ENCODE results near the gene EXOC6.

Gene EXOC6

GRCh38 chr10:92848441-92849233 is at the start of gene EXOC6 (continued):
- TF ChIP-seq ZNF660 (tag by site-specific recombination; IDR thresholded peaks at IDR 0.05): peak; percentile 20; the same call in 1 of the 2 replicates
- no peak for TF ChIP-seq ZNF621 (tag by site-specific recombination; IDR thresholded peaks at IDR 0.05)
- TF ChIP-seq ZNF518A (tag by site-specific recombination; conservative IDR thresholded peaks at IDR 0.05; ENCODE audit: low read depth): no peak
- no peak for TF ChIP-seq ZNF16 (tag by site-specific recombination; IDR thresholded peaks at IDR 0.05; ENCODE audit: low read depth)
- no peak for TF ChIP-seq ZNF239 (tag by site-specific recombination; IDR thresholded peaks at IDR 0.05)
- no peak for TF ChIP-seq ZXDB (tag by site-specific recombination; IDR thresholded peaks at IDR 0.05)
- TF ChIP-seq HOXA7 (CRISPR knock-in tag; IDR thresholded peaks at IDR 0.05; ENCODE audit: borderline replicate concordance): no peak
- TF ChIP-seq SP2 (tag by site-specific recombination; IDR thresholded peaks at IDR 0.05): peak; percentile 20; the same call in 1 of the 2 replicates
- no peak for TF ChIP-seq ZNF610 (tag by site-specific recombination; IDR thresholded peaks at IDR 0.05; ENCODE audit: borderline replicate concordance)
- no peak for TF ChIP-seq SETDB1 (IDR thresholded peaks at IDR 0.05; ENCODE audit: insufficient read length, low read length)
- TF ChIP-seq ZBTB48 (tag by site-specific recombination; IDR thresholded peaks at IDR 0.05): no peak
- TF ChIP-seq KLF10 (tag by site-specific recombination; IDR thresholded peaks at IDR 0.05): peak; percentile 60; the same call in 1 of the 2 replicates
- TF ChIP-seq ZBTB11 (tag by site-specific recombination; conservative IDR thresholded peaks at IDR 0.05; ENCODE audit: low read depth): peak; percentile 92
- no peak for TF ChIP-seq ZNF19 (tag by site-specific recombination; IDR thresholded peaks at IDR 0.05; ENCODE audit: low read depth)
- no peak for TF ChIP-seq KLF17 (tag by site-specific recombination; IDR thresholded peaks at IDR 0.05)
- no peak for TF ChIP-seq PRDM4 (tag by site-specific recombination; IDR thresholded peaks at IDR 0.05)
- TF ChIP-seq REST (tag by site-specific recombination; IDR thresholded peaks at IDR 0.05): no peak
- no peak for TF ChIP-seq ZSCAN5A (tag by site-specific recombination; IDR thresholded peaks at IDR 0.05)
- no peak for TF ChIP-seq ZNF544 (tag by site-specific recombination; IDR thresholded peaks at IDR 0.05)
- no peak for TF ChIP-seq ZNF488 (tag by site-specific recombination; IDR thresholded peaks at IDR 0.05)
- no peak for TF ChIP-seq ZFP3 (tag by site-specific recombination; IDR thresholded peaks at IDR 0.05; ENCODE audit: low read depth)

All from HEK293 (cell line).